Activated naive CD8-positive, alpha-beta T cell (primary cell): Measurements from ENCODE around the gene CLIC6.

Experiments used
- H3K27ac Mint-ChIP-seq: one replicate; pipeline ENCODE4 v1.8.0; 2021; ENCODE audit warnings: mixed read lengths
- H3K27me3 Mint-ChIP-seq: one replicate; pipeline ENCODE4 v1.8.0; 2021; ENCODE audit warnings: mixed read lengths
- H3K36me3 Mint-ChIP-seq: one replicate; pipeline ENCODE4 v1.8.0; 2021; ENCODE audit warnings: mixed read lengths
- H3K4me1 Mint-ChIP-seq: one replicate; pipeline ENCODE4 v1.8.0; 2021; ENCODE audit warnings: low read depth, mixed read lengths
- H3K4me3 Mint-ChIP-seq: one replicate; pipeline ENCODE4 v1.8.0; 2021; ENCODE audit warnings: mild to moderate bottlenecking, mixed read lengths
- H3K9me3 Mint-ChIP-seq: one replicate; pipeline ENCODE4 v1.8.0; 2021; ENCODE audit warnings: low read depth, mixed read lengths

Gene CLIC6

GRCh38 chr21:34668803-34669148 is at the start of gene CLIC6:
Gene CLIC6 (plus strand): TSS chr21:34668994. CDS start chr21:34669389, 395 bp downstream.
- no peaks in the 10 kb centered on the region for H3K9me3 Mint-ChIP-seq
- H3K36me3 Mint-ChIP-seq = no peaks in the 10 kb centered on the region
- H3K4me1 Mint-ChIP-seq = peaks cover 12% of the 10 kb centered on the region
- peak within 1 kb of the TSS; percentile 28 for H3K27ac Mint-ChIP-seq
- H3K27me3 Mint-ChIP-seq = peaks cover 22% of the 10 kb centered on the region
- peak within 1 kb of the TSS; percentile 66 for H3K4me3 Mint-ChIP-seq

GRCh38 chr21:34619841-34620665 is 48.7 kb upstream of the CLIC6 start:
- Mint-ChIP-seq H3K27me3 (peaks cover 3% of the 10 kb centered on the region), H3K9me3 (no peaks in the 10 kb centered on the region), H3K4me3 (no peak overlapping the region), H3K4me1 (peaks cover 6% of the 10 kb centered on the region), H3K36me3 (no peaks in the 10 kb centered on the region), H3K27ac (no peak overlapping the region)

- Mint-ChIP-seq H3K27ac (no peak overlapping the region), H3K27me3 (peaks cover 3% of the 10 kb centered on the region), H3K9me3 (no peaks in the 10 kb centered on the region), H3K4me3 (no peak overlapping the region), H3K36me3 (no peaks in the 10 kb centered on the region), H3K4me1 (no peaks in the 10 kb centered on the region)
Measured at GRCh38 chr21:34621434-34622350, 47.1 kb upstream of the CLIC6 start.

- H3K27ac Mint-ChIP-seq = no peak overlapping the region
Measured at GRCh38 chr21:34623516-34623915, 45.3 kb upstream of the CLIC6 start.

GRCh38 chr21:34625030-34625593 is 43.7 kb upstream of the CLIC6 start:
- H3K9me3 Mint-ChIP-seq = no peaks in the 10 kb centered on the region
- no peak overlapping the region for H3K27ac Mint-ChIP-seq
- no peak overlapping the region for H3K4me3 Mint-ChIP-seq
- peaks cover 3% of the 10 kb centered on the region for H3K27me3 Mint-ChIP-seq
- H3K4me1 Mint-ChIP-seq = no peaks in the 10 kb centered on the region
- no peaks in the 10 kb centered on the region for H3K36me3 Mint-ChIP-seq

More at GRCh38 chr21:34623516-34623915, 45.3 kb upstream of the CLIC6 start:
- Mint-ChIP-seq H3K9me3 (no peaks in the 10 kb centered on the region), H3K4me1 (no peaks in the 10 kb centered on the region), H3K4me3 (no peak overlapping the region), H3K27me3 (peaks cover 3% of the 10 kb centered on the region), H3K36me3 (no peaks in the 10 kb centered on the region)

GRCh38 chr21:34626131-34626530 is 42.7 kb upstream of the CLIC6 start:
- Mint-ChIP-seq H3K27me3 (peaks cover 3% of the 10 kb centered on the region), H3K27ac (no peak overlapping the region), H3K36me3 (no peaks in the 10 kb centered on the region), H3K4me1 (no peaks in the 10 kb centered on the region), H3K9me3 (no peaks in the 10 kb centered on the region), H3K4me3 (no peak overlapping the region)

- Mint-ChIP-seq H3K27ac (no peak overlapping the region), H3K27me3 (no peaks in the 10 kb centered on the region), H3K4me3 (no peak overlapping the region), H3K4me1 (no peaks in the 10 kb centered on the region), H3K9me3 (no peaks in the 10 kb centered on the region), H3K36me3 (no peaks in the 10 kb centered on the region)
Measured at GRCh38 chr21:34630536-34631143, 38.2 kb upstream of the CLIC6 start.

GRCh38 chr21:34632498-34632897 is 36.3 kb upstream of the CLIC6 start:
- Mint-ChIP-seq H3K36me3 (no peaks in the 10 kb centered on the region), H3K4me1 (no peaks in the 10 kb centered on the region), H3K27ac (no peak overlapping the region), H3K9me3 (no peaks in the 10 kb centered on the region), H3K4me3 (no peak overlapping the region), H3K27me3 (no peaks in the 10 kb centered on the region)

- Mint-ChIP-seq H3K36me3 (peaks cover 2% of the 10 kb centered on the region), H3K27ac (no peak overlapping the region), H3K4me3 (no peak overlapping the region), H3K4me1 (peaks cover 12% of the 10 kb centered on the region), H3K27me3 (no peaks in the 10 kb centered on the region), H3K9me3 (no peaks in the 10 kb centered on the region)
Measured at GRCh38 chr21:34635307-34635706, 33.5 kb upstream of the CLIC6 start.

GRCh38 chr21:34636961-34637360 is 31.8 kb upstream of the CLIC6 start:
- H3K9me3 Mint-ChIP-seq = no peaks in the 10 kb centered on the region
- H3K27ac Mint-ChIP-seq = no peak overlapping the region
- H3K4me1 Mint-ChIP-seq = peaks cover 27% of the 10 kb centered on the region
- H3K4me3 Mint-ChIP-seq = no peak overlapping the region
- no peaks in the 10 kb centered on the region for H3K27me3 Mint-ChIP-seq
- H3K36me3 Mint-ChIP-seq = peaks cover 2% of the 10 kb centered on the region

- Mint-ChIP-seq H3K27ac (peak overlapping the region; percentile 2), H3K4me1 (peaks cover 27% of the 10 kb centered on the region), H3K9me3 (no peaks in the 10 kb centered on the region)
Measured at GRCh38 chr21:34639250-34639649, 29.5 kb upstream of the CLIC6 start.

GRCh38 chr21:34639882-34640788 is 28.7 kb upstream of the CLIC6 start:
- peaks cover 27% of the 10 kb centered on the region for H3K4me1 Mint-ChIP-seq
- peak overlapping the region; percentile 90 for H3K27ac Mint-ChIP-seq
- H3K27me3 Mint-ChIP-seq = no peaks in the 10 kb centered on the region
- H3K36me3 Mint-ChIP-seq = peaks cover 2% of the 10 kb centered on the region
- H3K4me3 Mint-ChIP-seq = peak overlapping the region; percentile 67
- H3K9me3 Mint-ChIP-seq = no peaks in the 10 kb centered on the region

More at GRCh38 chr21:34639250-34639649, 29.5 kb upstream of the CLIC6 start:
- Mint-ChIP-seq H3K4me3 (no peak overlapping the region), H3K36me3 (peaks cover 2% of the 10 kb centered on the region), H3K27me3 (no peaks in the 10 kb centered on the region)

- H3K27ac Mint-ChIP-seq = peak overlapping the region; percentile 90
- peaks cover 2% of the 10 kb centered on the region for H3K36me3 Mint-ChIP-seq
- peak overlapping the region; percentile 67 for H3K4me3 Mint-ChIP-seq
- no peaks in the 10 kb centered on the region for H3K27me3 Mint-ChIP-seq
- H3K9me3 Mint-ChIP-seq = no peaks in the 10 kb centered on the region
- peaks cover 27% of the 10 kb centered on the region for H3K4me1 Mint-ChIP-seq
Measured at GRCh38 chr21:34640858-34641257, 27.9 kb upstream of the CLIC6 start.
